CD4-positive, alpha-beta T cell treated with Interleukin-17A for 4 hours (primary cell): ENCODE data around the gene ZER1.
"Not testable (repeated sequence)": the region's sequence is repeated elsewhere in the genome, so short reads cannot be mapped to it uniquely, and the experiment has no call there.

Source experiments
- DNase-seq: peaks from one replicate; pipeline ENCODE4 v3.0.0-alpha.2; 2020; ENCODE audit warnings: mixed read lengths

ZER1 gene

DNA sequence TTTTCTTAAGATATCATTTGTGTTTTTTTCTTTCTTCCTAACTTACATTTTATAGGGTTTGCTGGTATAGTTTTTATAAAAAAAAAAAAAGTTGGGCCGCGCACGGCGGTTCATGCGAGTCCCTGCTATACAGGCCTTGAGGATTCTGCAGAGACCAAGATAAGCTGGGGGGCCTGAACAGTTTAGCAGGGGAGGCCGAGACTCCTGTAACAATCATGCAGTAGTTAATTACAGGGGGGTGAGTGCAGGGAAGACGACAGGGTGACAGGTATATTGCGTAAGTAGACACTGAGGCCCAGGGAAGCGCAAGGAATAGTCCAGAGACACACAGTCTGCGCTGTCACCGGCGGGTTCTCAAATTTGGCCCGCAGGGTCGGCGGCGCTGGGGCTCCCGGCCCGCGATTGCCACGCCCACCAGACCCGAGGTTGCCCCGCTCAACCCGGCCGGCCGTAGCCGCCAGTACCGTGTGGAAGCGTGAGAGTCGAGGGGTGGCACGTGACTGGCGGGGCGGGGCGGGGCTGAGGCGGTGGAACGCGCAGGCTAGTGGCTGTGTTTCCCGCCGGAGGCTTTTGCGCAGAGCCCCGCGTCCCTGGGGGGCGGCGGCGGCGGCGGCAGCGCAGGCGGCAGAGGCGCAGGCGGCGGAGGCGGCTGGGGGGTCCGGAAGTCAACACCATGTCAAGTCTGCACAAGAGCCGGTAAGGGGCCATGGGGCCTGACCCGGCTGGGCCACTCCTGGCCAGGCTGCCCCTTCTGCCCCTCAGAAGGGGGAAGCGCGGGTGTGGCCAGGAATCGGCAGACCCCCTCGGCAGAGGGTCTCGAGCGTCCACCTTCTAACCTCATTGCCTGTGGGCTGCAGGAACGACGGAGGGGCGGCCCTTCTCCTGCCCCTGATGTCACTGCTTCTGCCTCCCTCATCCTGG, 15.2 kb upstream of the ZER1 start, which contains the start of gene TBC1D13:
Gene TBC1D13, plus strand, starts transcription at position 573 of the 921 bp plus-strand sequence. Its CDS starts 101 bp downstream, at position 674.
- DNase-seq = peak; percentile 94

DNA sequence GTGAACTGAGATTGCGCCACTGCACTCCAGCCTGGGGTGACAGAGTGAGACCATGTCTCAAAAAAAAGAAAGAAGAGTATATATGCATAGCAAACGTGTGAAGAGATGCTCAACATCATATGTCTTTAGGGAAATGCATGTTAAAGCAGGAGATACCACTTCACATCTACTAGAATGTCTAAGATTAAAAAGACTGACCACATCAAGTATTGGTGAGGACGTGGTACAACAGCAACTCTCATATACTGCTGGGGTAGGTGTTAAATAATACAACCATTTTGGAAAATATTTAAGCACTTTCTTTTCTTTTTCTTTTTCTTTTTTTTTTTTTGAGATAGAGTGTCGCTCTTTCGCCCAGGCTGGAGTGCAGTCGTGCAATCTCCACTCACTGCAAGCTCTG, 13.7 kb upstream of the ZER1 start:
- no peak for DNase-seq

DNA sequence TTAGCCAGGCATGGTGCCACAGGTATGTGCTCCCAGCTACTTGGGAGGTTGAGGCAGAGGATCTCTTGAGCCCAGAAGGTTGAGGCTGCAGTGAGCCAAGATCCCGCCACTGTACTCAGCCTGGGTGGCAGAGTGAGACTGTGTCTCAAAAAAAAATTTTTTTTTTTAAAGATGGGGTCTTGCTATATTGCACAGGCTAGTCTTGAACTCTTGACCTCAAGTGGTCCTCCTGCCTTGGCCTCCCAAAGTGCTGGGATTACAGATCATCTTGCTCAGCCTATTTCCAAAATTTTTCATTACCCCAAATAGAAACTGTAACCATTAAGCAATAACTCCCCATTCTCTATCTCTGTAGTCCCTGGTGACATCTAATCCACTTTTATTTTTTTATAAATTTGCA, 10.9 kb upstream of the ZER1 start:
- no peak for DNase-seq

DNA sequence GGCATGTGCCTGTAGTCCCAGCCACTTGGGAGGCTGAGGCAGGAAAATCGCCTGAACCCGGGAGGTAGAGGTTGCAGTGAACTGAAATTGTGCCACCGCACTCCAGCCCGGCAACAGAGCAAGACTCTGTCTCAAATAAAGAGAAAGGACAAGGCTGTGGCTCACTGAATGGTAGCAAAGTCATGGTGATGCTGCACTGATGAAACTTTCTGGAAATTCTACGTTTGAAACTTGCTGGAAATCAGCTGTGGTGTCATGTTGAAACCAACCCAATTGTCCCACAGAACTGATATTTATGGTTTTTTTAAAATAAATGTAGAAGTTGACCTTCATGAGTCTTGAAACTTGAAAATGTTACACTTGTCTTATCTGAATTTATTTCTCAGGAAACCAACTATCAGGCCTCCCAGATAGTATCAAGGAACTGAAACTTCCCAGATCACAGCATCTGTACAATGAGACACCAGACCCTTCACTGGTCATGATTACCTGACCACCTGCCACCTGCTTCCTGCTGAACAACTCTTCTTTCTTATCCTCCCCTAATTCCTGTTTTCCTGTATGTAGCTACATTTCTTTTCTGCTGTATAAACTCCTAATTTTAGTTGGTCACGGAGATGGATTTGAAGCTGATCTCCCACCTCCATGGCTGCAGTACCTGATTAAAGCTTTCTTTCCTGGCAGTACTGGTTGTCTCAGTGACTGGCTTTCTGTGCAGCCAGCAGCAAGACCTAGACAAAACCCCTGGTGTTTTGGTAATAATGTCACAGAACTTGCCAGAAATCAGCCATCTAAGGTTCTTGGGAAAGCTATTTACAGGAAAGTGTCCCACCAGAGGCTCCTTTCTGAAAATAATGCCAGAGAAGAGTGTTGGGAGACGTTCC, 9.7 kb upstream of the ZER1 start:
- DNase-seq = no peak

DNA sequence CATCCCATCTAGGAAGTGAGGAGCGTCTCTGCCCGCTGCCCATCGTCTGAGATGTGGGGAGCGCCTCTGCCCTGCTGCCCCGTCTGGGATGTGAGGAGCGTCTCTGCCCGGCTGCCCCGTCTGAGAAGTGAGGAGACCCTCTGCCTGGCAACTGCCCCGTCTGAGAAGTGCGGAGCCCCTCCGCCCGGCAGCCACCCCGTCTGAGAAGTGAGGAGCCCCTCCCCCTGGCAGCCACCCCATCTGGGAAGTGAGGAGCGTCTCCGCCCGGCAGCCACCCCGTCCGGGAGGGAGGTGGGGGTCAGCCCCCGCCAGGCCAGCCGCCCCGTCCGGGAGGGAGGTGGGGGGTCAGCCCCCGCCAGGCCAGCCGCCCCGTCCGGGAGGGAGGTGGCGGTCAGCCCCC, 8.4 kb upstream of the ZER1 start:
- not testable (repeated sequence) for DNase-seq

DNA sequence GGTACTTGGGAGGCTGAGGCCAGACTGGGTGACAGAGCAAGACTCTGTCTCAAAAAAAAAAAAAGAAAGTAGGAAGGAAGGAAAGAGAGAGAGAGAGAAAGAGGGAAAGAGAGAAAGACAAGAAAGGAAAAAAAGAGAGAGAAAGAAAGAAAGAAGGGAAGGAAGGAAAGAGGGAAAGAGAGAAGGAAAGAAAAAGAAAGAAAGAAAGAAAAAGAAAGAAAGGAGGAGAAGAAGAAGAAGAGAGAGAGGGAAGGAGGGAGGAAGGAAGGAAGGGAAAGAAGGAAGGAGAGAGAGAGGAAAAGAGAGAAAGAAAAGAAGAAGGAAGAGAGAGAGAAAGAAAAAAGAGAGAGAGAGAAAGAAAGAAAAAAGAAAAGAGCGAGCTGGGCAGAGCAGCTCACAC, 3.1 kb upstream of the ZER1 start:
- no peak for DNase-seq

DNA sequence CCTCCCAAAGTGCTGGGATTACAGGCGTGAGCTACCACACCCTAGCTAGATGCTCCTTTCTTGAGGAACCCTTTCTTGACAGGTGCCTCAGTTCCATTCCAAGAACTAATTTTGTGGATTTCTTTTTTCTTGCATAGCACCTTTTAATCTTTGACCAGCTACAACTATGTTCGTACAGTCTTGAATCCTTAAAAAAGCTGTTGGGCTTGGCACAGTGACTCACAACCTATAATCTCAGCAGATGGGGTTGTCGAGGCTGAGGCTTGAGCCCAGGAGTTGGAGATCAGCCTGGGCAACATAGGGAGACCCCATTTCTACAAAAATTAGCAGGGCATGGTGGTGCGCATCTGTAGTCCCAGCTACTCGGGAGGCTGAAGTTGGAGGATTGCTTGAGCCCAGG, 1.3 kb upstream of the ZER1 start:
- no peak for DNase-seq

DNA sequence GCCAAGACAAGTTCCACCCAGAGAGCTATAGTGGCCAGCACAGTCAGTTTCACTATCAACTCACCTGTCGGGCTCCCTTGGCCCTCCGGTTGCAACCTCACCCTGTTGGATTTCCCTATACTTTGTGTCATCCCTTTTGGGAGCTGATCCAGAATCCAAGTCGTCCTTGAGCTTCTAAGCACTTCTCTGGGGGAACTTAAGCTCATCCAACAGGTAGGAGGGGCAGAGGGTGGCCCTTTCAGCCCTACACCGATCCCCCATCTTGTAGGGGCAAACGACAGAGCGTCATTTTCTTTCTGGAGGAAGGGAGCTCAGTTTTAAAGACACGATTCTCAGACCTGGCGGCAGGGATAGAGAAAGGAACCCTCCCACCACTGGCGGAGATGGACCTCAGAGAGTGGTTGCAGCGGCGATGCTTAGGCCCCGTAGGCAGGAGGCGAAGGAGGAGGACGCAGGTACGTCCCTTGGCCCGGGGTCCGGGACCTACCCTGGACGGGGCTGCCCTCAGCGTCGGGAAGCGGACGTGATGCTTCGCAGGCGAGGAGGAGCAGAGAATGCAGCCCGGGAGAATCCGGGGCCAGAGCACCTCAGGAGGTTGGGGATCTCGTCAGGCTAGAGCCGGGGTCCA, 519 bp downstream of the ZER1 start:
- no peak for DNase-seq

DNA sequence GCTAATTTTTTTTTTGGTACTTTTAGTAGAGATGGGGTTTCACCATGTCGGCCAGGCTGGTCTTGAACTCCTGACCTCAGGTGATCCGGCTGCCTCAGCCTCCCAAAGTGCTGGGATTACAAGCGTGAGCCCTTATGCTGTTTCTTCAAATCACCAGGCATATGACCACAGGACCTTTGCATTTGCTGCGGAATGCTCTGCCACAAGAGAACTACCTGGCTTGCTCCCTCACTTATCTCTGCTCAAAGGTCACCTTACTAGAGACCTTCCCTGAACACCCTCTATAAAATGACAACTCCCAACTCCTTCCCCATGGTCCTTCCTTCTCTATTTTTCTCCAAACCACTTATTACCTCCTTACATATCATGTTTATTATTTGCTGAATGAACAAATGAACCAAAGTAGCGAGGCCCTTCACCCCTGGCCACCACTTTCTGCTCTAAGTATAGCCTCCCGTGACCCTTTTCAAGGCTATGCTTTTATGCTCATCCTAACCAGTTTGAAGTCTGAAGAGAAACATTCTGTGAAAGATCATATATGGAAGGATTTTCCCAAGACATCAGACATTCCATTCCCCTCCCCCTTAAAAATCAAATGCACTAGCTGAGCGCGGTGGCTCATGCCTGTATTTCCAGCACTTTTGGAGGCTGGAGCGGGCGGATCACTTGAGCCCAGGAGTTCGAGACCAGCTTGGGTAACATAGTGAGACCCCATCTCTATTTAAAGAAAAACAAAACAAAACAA, 1.3 kb downstream of the ZER1 start:
- DNase-seq = no peak

DNA sequence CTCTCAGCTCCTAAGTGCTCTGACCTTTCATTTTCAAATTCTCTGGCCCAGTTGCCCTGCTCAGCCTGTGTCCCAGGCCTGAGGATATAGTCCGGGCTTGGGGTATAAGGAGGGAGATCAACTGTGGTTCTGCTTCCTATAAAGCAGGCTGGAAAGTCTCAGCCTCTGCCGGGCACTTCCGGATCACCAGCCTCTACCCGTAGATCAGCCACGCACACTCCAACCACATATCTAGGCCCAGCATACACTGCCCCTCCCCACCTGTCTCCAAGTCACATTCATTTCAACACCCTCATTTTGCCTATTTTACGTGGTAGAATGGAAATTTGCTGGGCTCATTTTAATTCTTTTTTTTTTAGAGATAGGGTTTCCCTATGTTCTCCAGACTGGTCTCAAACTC, 3.1 kb downstream of the ZER1 start:
- DNase-seq = no peak

DNA sequence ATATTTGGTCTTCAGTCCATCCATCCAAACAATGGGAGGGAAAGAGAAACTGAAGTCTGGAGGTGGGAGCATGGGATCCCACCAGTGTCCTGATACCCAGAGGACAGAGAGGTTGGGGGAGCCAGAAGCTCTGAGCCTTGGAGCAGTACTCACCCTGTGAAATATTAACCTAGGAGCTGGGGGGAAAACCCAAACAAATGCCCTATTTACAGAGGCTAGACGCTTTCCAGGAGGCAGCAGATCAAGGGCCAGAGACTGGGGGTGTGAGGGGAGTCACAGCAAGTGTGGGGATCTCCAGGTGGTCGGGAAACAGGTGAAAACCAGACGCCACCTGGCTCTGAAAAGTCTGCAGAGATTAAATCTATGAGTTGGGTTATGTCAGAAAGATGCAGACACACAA, 6.2 kb downstream of the ZER1 start:
- DNase-seq = no peak

DNA sequence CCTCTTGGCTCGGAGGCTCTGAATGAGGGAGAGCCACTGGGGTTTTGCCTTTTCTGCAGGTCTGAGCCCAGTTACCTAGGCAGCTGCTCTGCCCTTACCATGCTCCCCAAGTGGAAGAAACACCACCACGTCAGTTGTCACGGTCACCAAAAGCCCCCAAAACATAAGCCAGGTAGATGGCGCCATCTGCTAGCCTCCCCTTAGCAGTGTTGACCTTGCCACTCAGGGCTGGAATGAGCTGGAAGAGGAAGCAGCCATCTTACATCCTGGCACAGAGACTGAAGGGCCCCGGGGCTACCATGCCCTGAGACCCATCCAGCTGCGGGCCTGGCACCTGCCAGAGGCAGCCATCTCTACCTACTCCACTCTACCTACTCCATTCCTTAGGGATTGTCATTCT, 7.4 kb downstream of the ZER1 start:
- DNase-seq = no peak

DNA sequence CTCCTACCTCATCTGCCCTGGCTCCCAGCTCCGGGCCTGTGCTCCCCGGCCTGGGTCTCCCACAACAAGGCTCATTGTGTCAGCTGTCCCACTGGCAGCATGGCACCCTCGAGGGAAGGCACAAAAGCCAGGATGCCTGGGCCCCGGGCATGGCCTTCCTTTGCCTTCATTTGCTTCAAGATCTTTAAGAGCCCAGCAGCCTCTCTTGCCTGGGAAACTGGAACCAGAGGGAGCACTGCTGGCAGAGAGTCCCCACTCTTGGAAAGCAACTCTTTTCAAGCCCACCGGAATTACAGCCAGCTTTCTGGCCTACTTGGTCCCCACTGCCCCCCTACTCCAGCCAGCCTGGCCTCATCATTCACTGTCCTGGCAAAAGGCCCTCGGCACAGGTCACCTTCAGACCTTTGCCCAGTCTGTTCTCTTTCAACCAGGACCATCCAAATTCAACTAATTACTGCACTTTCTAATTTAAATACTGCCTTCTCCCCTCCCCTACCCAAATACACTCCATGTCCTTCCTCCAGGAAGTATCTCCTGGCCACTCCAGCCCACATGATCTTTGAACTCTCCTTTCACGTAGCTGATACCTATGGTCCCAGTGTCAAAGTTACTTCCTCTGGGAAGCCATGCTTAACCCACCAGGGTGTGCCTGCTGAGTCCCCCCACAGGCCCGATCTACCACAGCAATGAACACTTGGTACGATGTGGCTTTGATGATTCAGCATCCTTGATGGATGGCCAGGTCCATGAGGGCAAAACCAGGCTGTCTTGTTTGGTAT, 8.9 kb downstream of the ZER1 start:
- no peak for DNase-seq

DNA sequence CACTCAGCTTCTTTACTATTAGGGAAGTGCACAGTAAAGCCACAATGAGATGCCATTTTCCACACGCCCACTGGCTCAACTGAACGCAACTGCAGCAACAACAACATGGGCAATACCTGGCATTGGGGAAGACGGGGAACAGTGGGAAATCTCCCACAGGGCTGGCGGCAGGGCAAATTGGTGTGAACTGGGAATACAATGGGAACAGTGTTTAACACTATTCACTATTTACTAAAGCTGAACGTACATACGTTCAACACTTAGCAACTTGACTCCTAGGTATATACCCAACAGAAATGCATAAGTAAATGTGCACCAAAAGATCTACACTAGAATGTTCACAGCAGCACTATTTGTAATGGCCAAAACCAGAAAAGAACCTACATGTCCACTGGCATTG, 14.1 kb downstream of the ZER1 start:
- DNase-seq = no peak

DNA sequence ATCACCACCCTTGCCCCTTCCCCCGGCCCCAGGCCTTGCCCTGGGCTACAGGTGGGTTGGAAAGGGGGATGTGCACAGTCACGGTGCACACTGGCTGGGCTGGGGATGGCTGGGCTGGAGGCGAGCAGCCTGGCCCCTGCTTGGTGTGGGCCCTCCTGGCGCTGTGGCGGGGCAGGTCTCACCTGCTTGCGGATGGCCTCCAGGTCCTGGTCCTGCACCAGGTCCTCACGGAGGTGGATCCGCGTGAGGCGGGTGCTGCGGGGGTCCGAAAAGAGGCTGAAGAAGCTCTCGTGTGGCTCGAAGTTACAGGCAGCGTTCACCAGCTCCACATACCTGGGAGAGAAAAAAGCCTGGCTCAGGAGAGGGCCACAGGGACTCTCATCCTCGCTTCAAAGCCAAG, 18.1 kb downstream of the ZER1 start:
- no peak for DNase-seq

DNA sequence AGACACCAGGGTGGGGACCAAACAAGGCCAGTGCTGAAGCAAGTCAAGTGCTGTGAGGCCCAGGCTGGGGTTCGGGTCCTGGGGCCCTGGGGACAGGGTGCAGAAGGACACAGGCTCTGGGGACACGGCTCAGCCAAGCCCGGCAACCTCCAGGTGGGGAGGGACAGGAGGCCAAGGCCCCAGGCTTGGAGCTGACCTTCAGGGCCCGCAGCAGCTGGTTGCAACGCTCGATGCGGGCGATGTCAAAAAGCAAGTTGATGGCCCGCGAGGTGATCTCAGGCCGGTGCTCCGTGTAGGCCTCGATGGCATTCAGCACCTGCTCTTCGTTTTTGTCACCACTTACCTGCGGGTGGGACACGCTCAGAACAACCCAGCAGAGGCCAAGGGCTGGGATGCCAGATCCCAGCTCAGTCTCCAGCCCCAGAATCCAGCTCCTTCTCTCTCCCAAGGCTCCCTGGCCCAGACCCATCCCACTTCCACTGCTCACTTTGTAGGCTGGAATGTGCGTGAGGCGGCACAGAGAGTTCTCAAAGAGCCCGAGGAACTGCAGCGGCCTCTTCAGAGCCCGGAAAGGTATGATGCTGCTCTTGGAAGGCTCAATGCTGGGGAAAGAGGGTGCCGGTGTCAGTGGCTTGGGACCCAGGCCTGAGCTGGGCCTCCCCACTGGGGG, 20.7 kb downstream of the ZER1 start:
- DNase-seq = no peak

DNA sequence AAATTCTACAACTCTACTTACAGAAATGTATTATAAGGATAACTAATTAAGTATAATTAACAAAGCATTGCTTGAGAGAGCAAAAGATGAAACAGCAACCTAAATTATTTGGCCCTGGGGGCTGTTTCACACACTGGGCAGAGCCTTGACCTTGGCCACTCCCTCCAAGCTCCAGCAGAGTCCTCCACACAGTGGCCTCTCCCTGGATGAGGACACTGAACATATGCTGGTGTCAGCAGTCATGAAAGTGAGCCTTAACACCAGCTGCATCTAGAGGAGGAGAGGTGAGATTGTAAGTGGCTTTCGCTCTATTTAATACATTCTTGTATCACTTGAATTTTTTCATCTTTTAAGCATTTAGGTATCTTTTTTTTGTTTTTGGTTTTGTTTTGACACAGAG, 24.5 kb downstream of the ZER1 start:
- DNase-seq = no peak

DNA sequence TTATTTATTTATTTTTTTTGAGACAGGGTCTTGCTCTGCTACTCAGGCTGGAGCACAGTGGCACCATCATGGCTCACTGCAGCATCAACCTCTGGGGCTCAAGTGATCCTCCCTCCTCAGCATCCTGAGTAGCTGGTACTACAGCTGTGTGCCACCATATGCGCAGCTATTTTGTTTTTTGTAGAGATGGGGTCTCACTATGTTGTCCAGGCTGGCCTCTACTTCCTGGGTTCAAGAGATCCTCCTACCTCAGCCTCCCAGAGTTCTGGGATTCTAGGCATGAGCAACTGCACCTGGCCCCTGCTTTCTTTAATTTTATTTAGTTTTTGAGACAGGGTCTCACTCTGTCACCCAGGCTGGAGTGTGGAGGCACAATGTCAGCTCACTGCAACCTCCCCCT, 28.3 kb downstream of the ZER1 start:
- DNase-seq = no peak

DNA sequence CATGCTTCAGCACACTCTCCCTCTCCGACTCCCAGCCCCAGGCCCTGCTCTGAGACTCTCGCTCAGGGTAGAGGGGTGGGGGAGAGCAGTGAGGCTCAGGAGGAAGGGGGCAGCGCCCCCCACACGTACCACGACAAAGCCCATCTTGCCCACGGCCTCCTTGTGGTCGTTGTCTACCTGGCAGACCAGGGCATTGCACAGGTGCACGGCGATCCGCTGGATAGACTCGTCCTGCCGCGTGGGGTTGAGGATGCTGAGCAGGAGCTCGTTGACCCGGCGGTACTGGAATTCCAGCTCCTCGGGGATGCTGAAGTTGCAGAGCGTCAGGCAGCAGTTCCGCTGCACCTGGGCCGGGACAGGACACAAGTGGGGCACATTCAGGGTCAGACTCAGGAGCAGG, 29.3 kb downstream of the ZER1 start:
- DNase-seq = no peak

DNA sequence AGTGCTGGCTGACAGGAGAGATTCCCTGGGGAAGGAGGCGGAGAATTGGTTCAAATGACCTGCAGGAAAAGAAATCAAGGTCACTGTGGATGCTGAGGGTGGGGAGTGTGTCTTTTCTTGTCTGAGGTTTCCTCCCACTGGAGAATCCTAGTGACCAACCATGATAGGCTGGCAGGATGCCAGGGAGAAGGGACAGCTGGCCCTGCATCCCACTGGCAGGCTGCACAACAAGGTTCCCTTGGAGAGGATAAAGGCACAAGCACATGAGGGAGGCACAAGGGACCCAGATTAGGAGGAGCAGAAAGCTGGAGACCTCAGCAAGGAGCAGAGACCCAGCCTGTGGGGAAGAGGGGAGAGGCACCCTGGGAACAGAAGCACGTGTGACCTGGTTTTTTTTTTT, 36.4 kb downstream of the ZER1 start:
- DNase-seq = no peak

DNA sequence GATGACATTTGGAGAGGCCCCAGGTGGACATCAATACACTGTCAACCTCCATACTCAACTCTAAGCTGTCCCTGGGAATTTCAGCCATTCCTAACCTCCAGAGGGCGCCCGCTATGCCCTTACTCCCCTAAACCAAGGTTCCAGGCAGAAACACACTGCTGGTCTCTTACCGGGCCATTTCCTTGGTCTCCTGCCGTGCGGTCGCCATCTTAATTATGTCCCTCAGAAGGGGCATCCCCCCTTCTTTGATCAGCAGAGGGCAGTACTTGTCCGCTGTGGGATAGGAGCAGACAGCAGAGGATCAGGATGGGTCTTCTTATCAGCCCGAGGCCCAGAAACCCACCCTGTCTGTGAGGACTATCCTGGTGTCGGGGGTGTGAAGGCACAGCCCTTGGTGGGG, 38.5 kb downstream of the ZER1 start:
- peak; percentile 33 for DNase-seq
